Cerebellar nuclear complex (tissue), 1 donor: ENCODE measurements around the gene SHANK1.
A peak's percentile ranks its signal among the peaks of the same experiment; 100 is the strongest.

Experiments used
- DNase-seq, 2 experiments: peaks; one replicate each; lab custom pipeline; 2025; lab: John Stamatoyannopoulos, UW

The SHANK1 gene

GRCh38 chr19:50686310-50687032 is 33.1 kb downstream of the SHANK1 start:
- DNase-seq = no peak

GRCh38 chr19:50679177-50680125 is 40.2 kb downstream of the SHANK1 start:
- DNase-seq = peak in 1 of 2 experiments; percentile 81

- no peak for DNase-seq
Observed at GRCh38 chr19:50678323-50678722, 41.3 kb downstream of the SHANK1 start.

GRCh38 chr19:50677636-50678035 is 42.0 kb downstream of the SHANK1 start:
- DNase-seq = no peak

GRCh38 chr19:50676625-50677197 is 42.9 kb downstream of the SHANK1 start:
- DNase-seq = no peak

GRCh38 chr19:50673118-50673517 is 46.5 kb downstream of the SHANK1 start:
- DNase-seq = no peak

GRCh38 chr19:50670102-50670380 is 49.6 kb downstream of the SHANK1 start:
- DNase-seq = no peak

- peak in 1 of 2 experiments; percentile 6 for DNase-seq
Observed at GRCh38 chr19:50669302-50670101, 50.1 kb downstream of the SHANK1 start.

GRCh38 chr19:50668879-50669278 is 50.7 kb downstream of the SHANK1 start:
- DNase-seq = no peak

- no peak for DNase-seq
Observed at GRCh38 chr19:50668416-50668815, 51.2 kb downstream of the SHANK1 start.

- no peak for DNase-seq
Observed at GRCh38 chr19:50667759-50668231, 51.8 kb downstream of the SHANK1 start.

GRCh38 chr19:50667177-50667758 is 52.3 kb downstream of the SHANK1 start:
- DNase-seq = no peak

- no peak for DNase-seq
Observed at GRCh38 chr19:50666346-50667176, 53.0 kb downstream of the SHANK1 start.

- DNase-seq = no peak
Observed at GRCh38 chr19:50664204-50664603, 55.4 kb downstream of the SHANK1 start.

- no peak for DNase-seq
Observed at GRCh38 chr19:50663482-50663790, 56.2 kb downstream of the SHANK1 start.

- no peak for DNase-seq
Observed at GRCh38 chr19:50662651-50663481, 56.7 kb downstream of the SHANK1 start.

GRCh38 chr19:50661766-50662650 is 57.6 kb downstream of the SHANK1 start:
- DNase-seq = no peak

GRCh38 chr19:50661023-50661422 is 58.6 kb downstream of the SHANK1 start:
- no peak for DNase-seq

- DNase-seq = no peak
Observed at GRCh38 chr19:50660088-50660366, 59.6 kb downstream of the SHANK1 start.
